HG02938 (cell line): ENCODE measurements around the gene TIMM21.

ENCODE experiments used
- ATAC-seq: cut with Tn5 transposase; IDR thresholded peaks from one replicate; pipeline ENCODE4 v1.9.1; 2021; ENCODE audit warnings: mild to moderate bottlenecking, moderate library complexity; ENCODE audit not compliant: unreplicated experiment

TIMM21 gene

DNA sequence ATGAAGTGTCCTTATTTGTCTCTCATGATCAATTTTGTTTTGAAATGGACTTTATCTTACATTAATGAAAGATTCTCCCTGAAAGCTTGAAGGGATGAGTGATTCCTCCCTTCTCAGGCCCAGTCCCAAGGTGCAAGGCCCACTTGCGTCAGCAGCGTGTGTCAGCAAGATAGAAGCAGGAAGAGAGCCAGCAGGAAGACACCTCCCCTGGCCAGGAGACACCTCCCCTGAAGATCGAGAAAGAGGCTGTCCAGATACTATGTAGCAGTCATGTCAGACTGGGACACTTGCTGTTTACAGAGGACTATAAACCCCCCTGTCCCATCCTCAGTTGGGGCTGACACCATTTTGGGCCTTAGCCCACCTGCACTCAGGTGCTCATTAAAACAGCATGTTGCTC is 38.3 kb downstream of the TIMM21 start:
- ATAC-seq, result no peak

DNA sequence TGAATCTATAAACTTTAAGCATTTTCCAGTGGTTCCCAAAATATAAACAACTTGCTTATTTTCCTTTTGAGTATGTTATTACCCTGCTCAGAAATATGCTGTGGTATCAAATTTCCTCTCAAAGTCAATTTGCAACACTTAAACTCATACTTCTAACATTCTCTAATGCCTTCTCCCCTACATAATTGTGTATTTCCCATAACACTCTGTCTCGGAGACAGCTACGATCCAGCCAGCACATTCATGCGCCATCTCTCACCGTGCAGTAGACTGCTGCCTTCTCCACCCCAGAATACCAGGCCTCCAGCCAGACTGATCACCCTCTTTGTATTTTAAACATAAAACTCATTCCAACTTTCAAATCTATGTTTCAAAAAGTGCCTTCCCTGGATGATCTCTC is 41.8 kb downstream of the TIMM21 start:
- no peak for ATAC-seq

DNA sequence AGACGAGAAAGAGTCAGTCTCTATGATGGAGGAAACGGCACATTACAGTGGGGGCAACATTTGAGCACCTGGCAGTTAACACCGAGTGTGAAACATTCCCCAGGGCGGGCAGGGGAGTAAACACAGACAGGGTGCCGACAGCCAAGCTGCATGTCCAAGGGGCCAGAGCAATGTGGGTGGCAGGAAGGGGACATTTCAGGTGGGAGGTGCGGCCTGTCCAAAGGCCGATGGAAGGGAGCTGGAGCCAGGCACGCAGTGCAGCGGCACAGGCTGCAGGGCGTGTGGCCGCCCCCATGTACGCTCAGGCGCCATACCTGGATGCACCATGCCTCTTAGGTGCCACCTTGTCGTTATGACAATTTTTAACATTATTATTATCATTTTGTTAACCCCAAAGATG is 43.3 kb downstream of the TIMM21 start:
- no peak for ATAC-seq

- no peak for ATAC-seq
Measured at GRCh38 chr18:74194691-74195090, 46.4 kb downstream of the TIMM21 start.

DNA sequence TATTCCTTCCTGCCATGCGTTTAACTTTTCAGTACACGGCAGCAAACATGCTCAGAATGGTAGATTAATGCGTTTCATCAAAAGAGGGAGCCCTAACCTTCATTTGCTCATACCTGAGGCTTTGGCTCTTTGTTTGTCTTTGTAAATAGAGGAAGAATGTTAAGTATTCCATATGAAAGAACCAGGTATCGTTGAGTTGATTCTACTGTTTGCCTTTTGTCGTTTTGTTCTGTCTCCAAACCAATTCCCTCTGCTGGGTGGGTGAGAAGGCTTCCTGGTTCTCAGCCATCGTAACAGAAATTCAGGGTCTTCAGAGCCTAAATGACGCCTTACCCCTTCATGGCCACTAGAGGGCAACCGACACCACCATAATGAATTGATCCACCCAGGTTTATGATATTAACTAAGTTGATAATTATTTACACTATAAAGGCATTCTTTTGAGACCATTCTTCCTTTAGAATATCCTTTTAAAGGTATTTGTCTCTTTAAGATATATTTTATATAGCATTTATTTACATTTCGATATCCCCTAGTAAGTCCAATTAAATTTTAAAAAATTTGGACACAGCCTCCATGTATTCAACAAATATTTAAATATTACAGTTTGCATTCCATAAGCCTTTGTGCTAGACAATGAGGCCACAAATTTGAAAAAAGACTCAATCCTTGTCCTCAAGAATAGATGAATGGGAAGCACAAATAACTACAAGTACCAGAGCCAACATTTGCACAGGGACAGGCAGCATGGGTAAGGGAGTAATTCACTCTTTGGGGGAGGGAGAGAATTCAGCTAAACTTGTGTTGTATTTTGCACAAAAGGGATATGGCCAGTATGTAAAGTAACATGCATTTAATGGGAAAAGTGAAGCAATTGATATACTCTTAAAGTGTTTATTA is 48.1 kb downstream of the TIMM21 start:
- peak; percentile 92 for ATAC-seq

DNA sequence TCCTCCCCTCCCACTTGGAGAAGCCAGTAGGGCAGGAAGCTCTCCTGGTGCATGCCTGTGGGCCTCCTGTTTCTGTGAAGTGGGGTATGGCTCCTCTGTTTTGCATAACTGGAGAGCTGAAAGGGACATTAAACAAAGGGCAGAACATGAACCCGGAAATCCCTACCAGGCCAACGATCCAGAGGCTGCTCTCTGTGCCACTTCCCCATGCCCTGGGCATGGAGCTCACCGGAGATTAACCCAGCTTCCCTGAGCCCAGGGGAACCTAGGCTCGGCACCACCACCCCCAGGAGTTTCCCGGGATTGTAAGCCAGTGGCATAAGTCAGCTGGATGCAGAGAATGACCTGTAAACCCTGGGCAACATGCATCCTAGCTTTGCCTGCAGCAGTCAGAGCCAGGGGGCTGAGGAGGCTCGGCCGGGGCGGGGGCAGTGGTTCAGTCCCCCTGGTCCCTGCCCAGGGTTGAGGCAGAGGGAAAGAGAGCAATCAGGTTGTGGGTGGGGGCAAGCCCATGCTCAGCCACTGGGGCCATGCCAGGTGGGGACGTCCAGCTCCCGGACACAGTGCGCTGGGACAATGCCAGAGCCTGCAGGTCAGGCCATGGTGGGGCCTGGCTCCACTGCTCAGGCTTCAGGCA is 49.5 kb downstream of the TIMM21 start:
- no peak for ATAC-seq

DNA sequence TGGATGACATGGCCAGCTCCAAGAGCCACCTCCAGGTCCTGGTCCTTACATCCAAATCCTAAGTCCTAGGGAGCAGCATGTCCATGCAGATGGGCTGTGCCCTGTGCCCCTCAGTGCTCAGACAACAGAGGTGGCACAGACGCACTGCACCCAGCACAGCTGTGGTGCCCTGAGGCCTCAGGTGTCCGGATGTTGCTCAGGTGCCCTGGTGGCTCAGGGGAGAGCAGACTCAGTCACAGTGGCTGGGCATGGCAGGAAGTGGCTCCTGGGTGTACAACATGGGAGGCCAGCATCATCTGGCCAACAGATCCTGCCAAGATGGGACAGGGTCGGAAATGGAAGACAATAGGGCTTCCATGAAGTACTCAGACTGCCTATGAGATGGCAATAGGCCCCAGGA is 50.1 kb downstream of the TIMM21 start:
- no peak for ATAC-seq

- ATAC-seq, result no peak
Measured at GRCh38 chr18:74200780-74201179, 52.5 kb downstream of the TIMM21 start.

GRCh38 chr18:74203811-74204210 is 55.5 kb downstream of the TIMM21 start:
- ATAC-seq, result no peak

GRCh38 chr18:74204526-74205152 is 56.3 kb downstream of the TIMM21 start:
- ATAC-seq, result no peak
